GM18858 (cell line): ENCODE data around the gene MED13L.

Source experiments
- ATAC-seq: cut with Tn5 transposase; IDR thresholded peaks from one replicate; pipeline ENCODE4 v1.9.1; 2021; ENCODE audit not compliant: unreplicated experiment

Gene MED13L

GRCh38 chr12:116277467-116278278, at the start of gene MED13L:
TSS of gene MED13L (minus strand) at chr12:116277693. CDS start at chr12:116277131, 562 bp downstream.
- peak; percentile 52 for ATAC-seq

GRCh38 chr12:116325336-116325664, 47.8 kb upstream of the MED13L start:
- ATAC-seq: peak; percentile 78

- ATAC-seq: no peak
Observed at GRCh38 chr12:116324654-116325335, 47.3 kb upstream of the MED13L start.

- ATAC-seq: no peak
Observed at GRCh38 chr12:116323406-116324386, 46.2 kb upstream of the MED13L start.

- no peak for ATAC-seq
Observed at GRCh38 chr12:116321913-116322312, 44.4 kb upstream of the MED13L start.

- no peak for ATAC-seq
Observed at GRCh38 chr12:116320791-116321217, 43.3 kb upstream of the MED13L start.

GRCh38 chr12:116319898-116320621, 42.6 kb upstream of the MED13L start:
- ATAC-seq: no peak

GRCh38 chr12:116319233-116319897, 41.9 kb upstream of the MED13L start:
- ATAC-seq: no peak

GRCh38 chr12:116318576-116319232, 41.2 kb upstream of the MED13L start:
- ATAC-seq: no peak

- no peak for ATAC-seq
Observed at GRCh38 chr12:116317986-116318575, 40.6 kb upstream of the MED13L start.

GRCh38 chr12:116317139-116317538, 39.6 kb upstream of the MED13L start:
- no peak for ATAC-seq

- ATAC-seq: no peak
Observed at GRCh38 chr12:116314477-116314876, 37.0 kb upstream of the MED13L start.

GRCh38 chr12:116313194-116313927, 35.9 kb upstream of the MED13L start:
- no peak for ATAC-seq

- ATAC-seq: no peak
Observed at GRCh38 chr12:116310082-116310481, 32.6 kb upstream of the MED13L start.

GRCh38 chr12:116309343-116309742, 31.9 kb upstream of the MED13L start:
- no peak for ATAC-seq

- ATAC-seq: no peak
Observed at GRCh38 chr12:116308647-116309046, 31.2 kb upstream of the MED13L start.

- ATAC-seq: no peak
Observed at GRCh38 chr12:116306968-116307367, 29.5 kb upstream of the MED13L start.

- ATAC-seq: no peak
Observed at GRCh38 chr12:116306506-116306905, 29.0 kb upstream of the MED13L start.
